GM18873 (cell line): ENCODE data around the gene TM9SF3.

Source experiments
- ATAC-seq: cut with Tn5 transposase; IDR thresholded peaks from one replicate; pipeline ENCODE4 v1.9.1; 2021; ENCODE audit warnings: mild to moderate bottlenecking, moderate library complexity, moderate number of reproducible peaks; ENCODE audit not compliant: unreplicated experiment, low FRiP score

TM9SF3 gene

GRCh38 chr10:96513305-96513697 lies 73.5 kb downstream of the TM9SF3 start:
- ATAC-seq: peak; percentile 29

- no peak for ATAC-seq
Observed at GRCh38 chr10:96512524-96513304, 74.1 kb downstream of the TM9SF3 start.

- ATAC-seq: no peak
Observed at GRCh38 chr10:96511044-96511945, 75.5 kb downstream of the TM9SF3 start.

GRCh38 chr10:96509017-96509641 lies 77.7 kb downstream of the TM9SF3 start:
- ATAC-seq: no peak

GRCh38 chr10:96507044-96507443 lies 79.8 kb downstream of the TM9SF3 start:
- ATAC-seq: no peak

GRCh38 chr10:96505150-96506136 lies 81.4 kb downstream of the TM9SF3 start:
- ATAC-seq: no peak

- ATAC-seq: no peak
Observed at GRCh38 chr10:96502561-96503282, 84.1 kb downstream of the TM9SF3 start.

GRCh38 chr10:96501985-96502384 lies 84.8 kb downstream of the TM9SF3 start:
- ATAC-seq: no peak

- ATAC-seq: no peak
Observed at GRCh38 chr10:96500519-96500918, 86.3 kb downstream of the TM9SF3 start.

GRCh38 chr10:96500050-96500449 lies 86.8 kb downstream of the TM9SF3 start:
- ATAC-seq: no peak

- no peak for ATAC-seq
Observed at GRCh38 chr10:96497391-96497790, 89.4 kb downstream of the TM9SF3 start.

GRCh38 chr10:96496281-96496925 lies 90.4 kb downstream of the TM9SF3 start:
- no peak for ATAC-seq

GRCh38 chr10:96495544-96495943 lies 91.3 kb downstream of the TM9SF3 start:
- no peak for ATAC-seq

- no peak for ATAC-seq
Observed at GRCh38 chr10:96494694-96495093, 92.1 kb downstream of the TM9SF3 start.

- ATAC-seq: no peak
Observed at GRCh38 chr10:96493871-96494525, 92.8 kb downstream of the TM9SF3 start.

- ATAC-seq: no peak
Observed at GRCh38 chr10:96493254-96493653, 93.6 kb downstream of the TM9SF3 start.

GRCh38 chr10:96491303-96491702 lies 95.5 kb downstream of the TM9SF3 start:
- ATAC-seq: no peak
